Gastroesophageal sphincter (tissue), 4 donors: ENCODE data around the gene PACS1. TPM values are rescaled to one million over a fixed set of nuclear protein-coding genes. Genes with fewer than 3 reads are reported as not detected.

Source experiments
- ATAC-seq: fragments of 150-250 bp; one replicate; pipeline ENCODE4 v1.9.1; 2016; ENCODE audit warnings: mild to moderate bottlenecking, moderate library complexity
- H3K27ac ChIP-seq, 4 donors: fragments of 200-600 bp; sonication (generic) in 3 of 4; 1 replicate in 3 of 4; 2 replicates in 1 of 4; pipeline ENCODE4 v1.5.1; 2016 to 2019
- H3K27me3 ChIP-seq: fragments of 200-600 bp; sonication (generic); one replicate; pipeline ENCODE4 v1.5.1; 2019
- H3K36me3 ChIP-seq, 2 donors: fragments of 200-600 bp; sonication (generic); one replicate each; pipeline ENCODE4 v1.5.1; 2019; ENCODE audit warnings: control low read depth in 1 of 2
- H3K4me1 ChIP-seq, 3 donors: fragments of 200-600 bp; sonication (generic); 1 replicate in 2 of 3; 2 replicates in 1 of 3; pipeline ENCODE4 v1.5.1; 2016 to 2019; ENCODE audit warnings: control low read depth in 2 of 3
- H3K4me3 ChIP-seq, 2 donors: fragments of 200-600 bp; sonication (generic); one replicate each; pipeline ENCODE4 v1.5.1; 2019; ENCODE audit warnings: mild to moderate bottlenecking in 1 of 2, moderate library complexity in 1 of 2
- H3K9me3 ChIP-seq, 3 donors: fragments of 200-600 bp; sonication (generic); one replicate each; pipeline ENCODE4 v1.5.1; 2017 to 2019; ENCODE audit warnings: control low read depth in 2 of 3
- CTCF ChIP-seq, 4 experiments: fragments of 200-600 bp in 2 of 4; fragments of 450-650 bp in 2 of 4; sonication (generic) in 1 of 4; IDR thresholded peaks; one replicate each; pipeline ENCODE4 v1.5.1; 2017 to 2019; ENCODE audit warnings: antibody characterized with exemption in 4 of 4, mild to moderate bottlenecking in 2 of 4, moderate library complexity in 2 of 4
- EP300 ChIP-seq: sonication (generic); formaldehyde crosslinking; IDR thresholded peaks from one replicate; pipeline ENCODE4 v1.6.1; 2017; ENCODE audit warnings: antibody characterized with exemption, mild to moderate bottlenecking
- POLR2A ChIP-seq, 2 donors: fragments of 450-650 bp; IDR thresholded peaks; one replicate each; pipeline ENCODE4 v1.6.1; 2017; ENCODE audit warnings: antibody characterized with exemption in 2 of 2, mild to moderate bottlenecking in 2 of 2, moderate library complexity in 1 of 2
- POLR2AphosphoS5 ChIP-seq: sonication (generic); formaldehyde crosslinking; IDR thresholded peaks from one replicate; pipeline ENCODE4 v1.6.1; 2017; ENCODE audit warnings: antibody characterized with exemption
- WGBS, 2 donors: methylation state at CpG; one replicate each; pipeline ENCODE4 v1.1.5; 2018; ENCODE audit warnings: low coverage in 1 of 2; 5-methylcytosine and 5-hydroxymethylcytosine counted together
- total RNA-seq, 4 donors: library from RNA; depleted of rRNA; stranded (reverse); fragments of >200 nt; gene quantifications; one replicate each; pipeline ENCODE4 v1.1.0, GENCODE V29; 2016

Gene PACS1
- total RNA-seq, 4 donors from 2014 or later = 32.7 to 81.8 (median 38.2) TPM

- ATAC-seq = peak; percentile 97
- Histone ChIP-seq H3K27me3 (peaks cover 30% of the 10 kb centered on the region), H3K27ac (peak within 1 kb of the TSS; percentile 90 to 98 (median 96)), H3K36me3 (peaks cover 0 to 28% of the 10 kb centered on the region in 2 donors), H3K4me3 (peak within 1 kb of the TSS; percentile 70 to 96), H3K4me1 (peaks cover 0 to 60% (median 12%) of the 10 kb centered on the region in 3 donors), H3K9me3 (no peaks in the 10 kb centered on the region)
- TF ChIP-seq POLR2A (IDR thresholded peaks at IDR 0.05) = peak; percentile 96
- TF ChIP-seq POLR2AphosphoS5 = peak; percentile 98
- TF ChIP-seq EP300 = no peak
- TF ChIP-seq CTCF (IDR thresholded peaks at IDR 0.05) = peak in 1 of 4 experiments; percentile 16
- WGBS, 2 donors = 1% methylated on average over 15 of the region's 87 CpGs; no CpG with 5 or more reads in 1 of the 2 donors
Measured at GRCh38 chr11:66288671-66289547, 218.8 kb downstream of the PACS1 start, which contains the start of gene YIF1A. Gene YIF1A, minus strand, starts transcription at chr11:66289143. Its CDS starts 158 bp downstream, at chr11:66288985.

GRCh38 chr11:66289548-66290329 lies 219.7 kb downstream of the PACS1 start:
- TF ChIP-seq EP300 = no peak
- no peak for TF ChIP-seq POLR2AphosphoS5
- TF ChIP-seq POLR2A (IDR thresholded peaks at IDR 0.05) = no peak
- TF ChIP-seq CTCF (IDR thresholded peaks at IDR 0.05) = no peak
- peak; percentile 37 for ATAC-seq
- Histone ChIP-seq H3K4me1 (peaks cover 0 to 60% (median 12%) of the 10 kb centered on the region in 3 donors), H3K27ac (peak overlapping the region; percentile 60 to 98 (median 96)), H3K9me3 (no peaks in the 10 kb centered on the region), H3K36me3 (peaks cover 0 to 20% of the 10 kb centered on the region in 2 donors), H3K27me3 (peaks cover 38% of the 10 kb centered on the region), H3K4me3 (peak overlapping the region; percentile 56 to 96)
- 8% methylated on average over 2 of the region's 36 CpGs; no CpG with 5 or more reads in 1 of the 2 donors for WGBS, 2 donors

- 83% methylated on average over 1 to 2 of the region's 2 CpGs for WGBS, 2 donors
- peaks cover 0 to 56% (median 12%) of the 10 kb centered on the region in 3 donors for H3K4me1 ChIP-seq
- no peaks in the 10 kb centered on the region for H3K9me3 ChIP-seq
- ATAC-seq = no peak
- peaks cover 43% of the 10 kb centered on the region for H3K27me3 ChIP-seq
- peaks cover 0 to 14% of the 10 kb centered on the region in 2 donors for H3K36me3 ChIP-seq
- no peak overlapping the region for H3K4me3 ChIP-seq
- TF ChIP-seq EP300 = no peak
- TF ChIP-seq CTCF (IDR thresholded peaks at IDR 0.05) = no peak
- no peak for TF ChIP-seq POLR2AphosphoS5
- no peak for TF ChIP-seq POLR2A (IDR thresholded peaks at IDR 0.05)
- H3K27ac ChIP-seq = no peak overlapping the region
Measured at GRCh38 chr11:66290330-66290621, 220.2 kb downstream of the PACS1 start.

- H3K36me3 ChIP-seq = peaks cover 0 to 5% of the 10 kb centered on the region in 2 donors
- no peak for TF ChIP-seq POLR2A (IDR thresholded peaks at IDR 0.05)
- TF ChIP-seq POLR2AphosphoS5 = no peak
- TF ChIP-seq CTCF (IDR thresholded peaks at IDR 0.05) = no peak
- TF ChIP-seq EP300 = no peak
- peaks cover 0 to 49% (median 12%) of the 10 kb centered on the region in 3 donors for H3K4me1 ChIP-seq
- H3K9me3 ChIP-seq = no peaks in the 10 kb centered on the region
- H3K4me3 ChIP-seq = peak overlapping the region in 1 of 2 donors; percentile 53
- ATAC-seq = no peak
- 35% methylated on average over 5 of the region's 16 CpGs; no CpG with 5 or more reads in 1 of the 2 donors for WGBS, 2 donors
- no peak overlapping the region for H3K27ac ChIP-seq
- H3K27me3 ChIP-seq = peaks cover 53% of the 10 kb centered on the region
Measured at GRCh38 chr11:66291303-66291705, 221.2 kb downstream of the PACS1 start.
